HepG2 (cell line): ENCODE results near the gene TLCD3B. TPM values are rescaled to one million over a fixed set of nuclear protein-coding genes. Genes with fewer than 3 reads are reported as not detected.

Source experiments
- ATAC-seq: fragments of 200-7000 bp; cut with Tn5 transposase; 3 replicates; pipeline ENCODE4 v1.9.1; 2020; ENCODE audit warnings: mild to moderate bottlenecking, moderate library complexity
- BruUV-seq: library from RNA; stranded (reverse); fragments of 400-500 nt; replicated peaks from 2 replicates; lab custom pipeline; 2021; lab: Mats Ljungman, UMichigan
- CTCF ChIA-PET: fragments of 300-600 bp; formaldehyde crosslinking; extraction: SDS; loops from one replicate; lab custom pipeline; 2021; ENCODE audit warnings: low total read pairs, inconsistent platforms, low intra/inter-chr PET ratio; lab: Yijun Ruan, JAX
- POLR2A ChIA-PET: fragments of 350-600 bp; sonication (Branson Sonifier 250); formaldehyde crosslinking; loops from one replicate; lab custom pipeline; 2020; ENCODE audit warnings: antibody characterized with exemption, inconsistent platforms; lab: Yijun Ruan, JAX
- DNase-seq: peaks from one replicate; pipeline ENCODE4 v3.0.0-alpha.2; 2015; ENCODE audit warnings: low spot score
- FAIRE-seq: peaks from 3 replicates; lab custom pipeline; 2011; peaks lifted over from hg19 to GRCh38; lab: Jason Lieb, UNC
- H2AFZ ChIP-seq: one replicate; pipeline ENCODE4 v1.6.1; 2011; ENCODE audit warnings: low read length, inconsistent platforms
- H3K27ac ChIP-seq: fragments of 300-600 bp; 3 replicates; pipeline ENCODE4 v1.8.0; 2011; ENCODE audit warnings: mixed run types, mild to moderate bottlenecking, mixed read lengths, low read length, inconsistent platforms; ENCODE audit not compliant: insufficient read depth; ENCODE audit errors: extremely low read length
- H3K27me3 ChIP-seq, 2 experiments: fragments of 200-600 bp in 1 of 2; 2 replicates in 1 of 2; 3 replicates in 1 of 2; pipeline versions ENCODE4 v1.6.0 to v1.8.0; 2011; ENCODE audit warnings: low read length in 2 of 2, mild to moderate bottlenecking in 2 of 2, moderate library complexity in 2 of 2, inconsistent platforms in 1 of 2; ENCODE audit not compliant: insufficient read depth in 2 of 2, control insufficient read depth in 1 of 2
- H3K36me3 ChIP-seq, 2 experiments: fragments of 200-600 bp in 1 of 2; replicated peaks in 1 of 2; 2 replicates in 1 of 2; 3 replicates in 1 of 2; pipeline versions ENCODE4 v1.5.1 to v1.8.0; 2011; ENCODE audit warnings: low read length in 2 of 2, inconsistent platforms in 1 of 2; ENCODE audit not compliant: insufficient read depth in 2 of 2, control insufficient read depth in 1 of 2
- H3K4me1 ChIP-seq: 2 replicates; pipeline ENCODE4 v1.5.1; 2012; ENCODE audit warnings: low read length, inconsistent platforms; ENCODE audit not compliant: insufficient read depth
- H3K4me2 ChIP-seq: 2 replicates; pipeline ENCODE4 v1.6.0; 2011; ENCODE audit warnings: low read depth, low read length, inconsistent platforms
- H3K4me3 ChIP-seq, 3 experiments: fragments of 200-600 bp in 1 of 3; sonication (generic), shearing (Covaris generic) in 1 of 3; replicated peaks in 1 of 3; 2 replicates each; pipeline ENCODE4 v1.5.1; 2011 to 2016; ENCODE audit warnings: low read length in 3 of 3, inconsistent platforms in 2 of 3, low read depth in 2 of 3, mild to moderate bottlenecking in 2 of 3, control low read depth in 1 of 3, mixed read lengths in 1 of 3; ENCODE audit not compliant: insufficient read depth in 1 of 3
- H3K79me2 ChIP-seq: one replicate; pipeline ENCODE4 v1.6.1; 2011; ENCODE audit warnings: low read length, inconsistent platforms; ENCODE audit not compliant: insufficient read depth
- H3K9ac ChIP-seq: 2 replicates; pipeline ENCODE4 v1.6.0; 2011; ENCODE audit warnings: mild to moderate bottlenecking, low read depth, low read length, inconsistent platforms; ENCODE audit not compliant: insufficient read depth
- H3K9me3 ChIP-seq: 2 replicates; pipeline ENCODE4 v1.5.1; 2012; ENCODE audit warnings: mild to moderate bottlenecking, low read length
- H4K20me1 ChIP-seq: 2 replicates; pipeline ENCODE4 v1.6.0; 2011; ENCODE audit warnings: inconsistent platforms, mild to moderate bottlenecking, low read length, moderate library complexity; ENCODE audit not compliant: insufficient read depth
- CEBPB ChIP-seq: IDR thresholded peaks from 2 replicates; pipeline ENCODE4 v1.6.1; 2011; ENCODE audit warnings: low read depth, low read length, improper control_type of control experiment, borderline replicate concordance
- HNRNPK ChIP-seq: fragments of 200-400 bp; formaldehyde crosslinking; IDR thresholded peaks from 2 replicates; pipeline ENCODE4 v1.6.1; 2018; ENCODE audit warnings: low read length, low read depth, moderate library complexity, mild to moderate bottlenecking; ENCODE audit not compliant: poor library complexity, severe bottlenecking
- HNRNPUL1 ChIP-seq: fragments of 200-400 bp; formaldehyde crosslinking; IDR thresholded peaks from 2 replicates; pipeline ENCODE4 v1.6.1; 2017; ENCODE audit warnings: low read depth, mild to moderate bottlenecking, low read length, moderate library complexity
- ONECUT2 ChIP-seq: sonication (generic); formaldehyde crosslinking; IDR thresholded peaks from 2 replicates; pipeline ENCODE4 v1.4.0; 2020; ENCODE audit warnings: missing genetic modification reagents
- PHF5A ChIP-seq: IDR thresholded peaks from one replicate; pipeline ENCODE4 v1.6.1; 2018; ENCODE audit warnings: low read depth, missing genetic modification reagents; ENCODE audit not compliant: unreplicated experiment
- SP140L ChIP-seq: sonication (generic); formaldehyde crosslinking; IDR thresholded peaks from 2 replicates; pipeline ENCODE4 v1.4.0; 2020; ENCODE audit warnings: missing genetic modification reagents, borderline replicate concordance
- TOPORS ChIP-seq: sonication (generic); formaldehyde crosslinking; IDR thresholded peaks from 2 replicates; pipeline ENCODE4 v1.8.0; 2023; ENCODE audit warnings: mild to moderate bottlenecking, missing genetic modification reagents
- ZNF33A ChIP-seq: sonication (generic); formaldehyde crosslinking; IDR thresholded peaks from 2 replicates; pipeline ENCODE4 v1.5.1; 2020; ENCODE audit warnings: missing genetic modification reagents, mild to moderate bottlenecking, moderate library complexity, borderline replicate concordance
- ZNF776 ChIP-seq: sonication (generic); formaldehyde crosslinking; IDR thresholded peaks from 2 replicates; pipeline ENCODE4 v1.4.0; 2020; ENCODE audit warnings: mild to moderate bottlenecking, missing genetic modification reagents
- ZNF878 ChIP-seq: sonication (generic); formaldehyde crosslinking; IDR thresholded peaks from 2 replicates; pipeline ENCODE4 v1.8.1; 2023; ENCODE audit warnings: mild to moderate bottlenecking, missing genetic modification reagents, moderate library complexity
- ZNF891 ChIP-seq: sonication (generic); formaldehyde crosslinking; IDR thresholded peaks from 2 replicates; pipeline ENCODE4 v1.5.0; 2020; ENCODE audit warnings: mild to moderate bottlenecking, missing genetic modification reagents
- WGBS: methylation state at CpG from one replicate; pipeline ENCODE4 v1.1.6; 2017; ENCODE audit warnings: low lambda C conversion rate; 5-methylcytosine and 5-hydroxymethylcytosine counted together
- in situ Hi-C: cut with HindIII; loops from 2 replicates; pipeline ENCODE4 v1.10.0; 2017; ENCODE audit warnings: low pct_unique_long_range_greater_than_20kb; ENCODE audit not compliant: extremely low pct_ligation_motif_present
- intact Hi-C: fragments of 100-400 bp; cut with micrococcal nuclease; formaldehyde crosslinking; loops from one replicate; pipeline ENCODE4 v1.10.0; 2022; ENCODE audit not compliant: unreplicated experiment
- polyA plus RNA-seq, 8 experiments: library from polyadenylated mRNA; depleted of rRNA in 3 of 8; stranded (reverse) in 7 of 8; unstranded in 1 of 8; fragments of >200 nt; fragmentation: Illumina TruSeq in 4 of 8; extraction: Trizol in 4 of 8; gene quantifications; 2 replicates each; pipeline versions ENCODE4 v1.2.1 to v1.2.3, GENCODE V29; 2011 to 2016; ENCODE audit warnings: low read depth in 4 of 8, missing spikeins in 1 of 8, mixed read lengths in 1 of 8; ENCODE audit not compliant: insufficient read depth in 1 of 8
- total RNA-seq, 5 experiments: library from RNA; depleted of rRNA; stranded (reverse); fragments of >200 nt; fragmentation: Illumina TruSeq; extraction: Trizol; gene quantifications; 2 replicates each; pipeline ENCODE4 v1.2.3, GENCODE V29; 2016; ENCODE audit warnings: low read depth in 1 of 5
- TF ChIP-seq, protein P1 (sequence below): IDR thresholded peaks from 2 replicates; pipeline ENCODE4 v1.6.1; 2016; ENCODE audit warnings: low read depth
- TF ChIP-seq, protein P2 (sequence below): sonication (generic); formaldehyde crosslinking; IDR thresholded peaks from 2 replicates; pipeline ENCODE4 v1.4.0; 2020; ENCODE audit warnings: missing genetic modification reagents
- TF ChIP-seq, protein P3 (sequence below): sonication (generic); formaldehyde crosslinking; IDR thresholded peaks from 2 replicates; pipeline ENCODE4 v1.4.0; 2020; ENCODE audit warnings: missing genetic modification reagents

Gene TLCD3B
- total and polyA plus RNA-seq, 2 of the 13 experiments (the other 11 are each of a cell fraction or from before 2014, with no cell fraction given): not detected

DNA sequence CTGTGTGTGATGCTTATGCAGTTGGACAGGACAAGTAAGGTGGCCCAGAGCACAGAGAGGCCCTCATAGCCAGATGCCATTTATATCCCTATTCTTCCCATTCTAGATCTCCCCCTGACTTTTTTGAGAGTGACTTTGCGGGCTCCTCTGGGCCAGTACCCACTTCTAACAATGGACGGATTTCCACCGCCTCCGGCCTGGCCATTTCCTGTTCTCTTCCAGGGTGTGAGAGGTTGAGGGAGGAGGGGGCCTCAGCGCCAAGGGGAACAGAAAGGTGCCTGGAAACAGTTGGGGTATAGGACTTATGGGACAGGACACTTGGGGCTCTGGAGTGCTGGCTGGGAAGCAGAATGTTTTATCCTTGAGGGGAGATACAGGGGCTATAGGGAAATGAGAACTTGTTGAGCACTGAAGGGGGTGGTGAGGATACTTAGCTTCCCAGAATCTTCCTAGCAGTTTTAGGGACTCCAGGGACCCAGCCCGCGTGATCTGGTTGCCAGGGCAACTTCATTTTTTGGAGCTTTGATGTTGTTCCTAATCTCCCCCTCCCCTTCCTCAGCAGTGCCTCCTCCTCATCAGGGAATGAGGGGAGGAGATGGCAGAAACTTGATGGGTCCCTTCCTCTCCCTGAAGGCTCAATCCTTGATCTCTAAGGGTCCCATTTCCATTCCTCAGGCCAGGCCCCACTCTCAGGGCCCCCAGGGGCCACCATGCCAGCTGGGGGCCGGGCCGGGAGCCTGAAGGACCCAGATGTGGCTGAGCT, 53.8 kb downstream of the TLCD3B start:
- 98% methylated on average over 7 of the region's 9 CpGs for WGBS
- peaks cover 23% of the 10 kb centered on the region for H4K20me1 ChIP-seq
- peaks cover 38% of the 10 kb centered on the region for H3K79me2 ChIP-seq

More for the DNA sequence above, 53.8 kb downstream of the TLCD3B start:
- no peaks in the 10 kb centered on the region for H3K9me3 ChIP-seq
- ATAC-seq (no peak), FAIRE-seq (no peak), DNase-seq (no peak)
- no TSS peak for BruUV-seq
- no peak overlapping the region for H3K4me3 ChIP-seq
- CTCF ChIA-PET: no interaction called here
- TF ChIP-seq, protein P1, sequence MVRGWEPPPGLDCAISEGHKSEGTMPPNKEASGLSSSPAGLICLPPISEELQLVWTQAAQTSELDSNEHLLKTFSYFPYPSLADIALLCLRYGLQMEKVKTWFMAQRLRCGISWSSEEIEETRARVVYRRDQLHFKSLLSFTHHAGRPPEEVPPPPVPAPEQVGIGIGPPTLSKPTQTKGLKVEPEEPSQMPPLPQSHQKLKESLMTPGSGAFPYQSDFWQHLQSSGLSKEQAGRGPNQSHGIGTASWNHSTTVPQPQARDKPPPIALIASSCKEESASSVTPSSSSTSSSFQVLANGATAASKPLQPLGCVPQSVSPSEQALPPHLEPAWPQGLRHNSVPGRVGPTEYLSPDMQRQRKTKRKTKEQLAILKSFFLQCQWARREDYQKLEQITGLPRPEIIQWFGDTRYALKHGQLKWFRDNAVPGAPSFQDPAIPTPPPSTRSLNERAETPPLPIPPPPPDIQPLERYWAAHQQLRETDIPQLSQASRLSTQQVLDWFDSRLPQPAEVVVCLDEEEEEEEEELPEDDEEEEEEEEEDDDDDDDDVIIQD: no peak
- TF ChIP-seq SP140L (no peak), ZNF878 (CRISPR knock-in tag) (no peak), ZNF776 (CRISPR knock-in tag) (no peak), ZNF891 (no peak), HNRNPUL1 (no peak), PHF5A (CRISPR knock-in tag) (no peak), ZNF33A (CRISPR knock-in tag) (no peak), TOPORS (CRISPR knock-in tag) (no peak), CEBPB (no peak), HNRNPK (no peak), ONECUT2 (no peak)
- TF ChIP-seq, protein P2, sequence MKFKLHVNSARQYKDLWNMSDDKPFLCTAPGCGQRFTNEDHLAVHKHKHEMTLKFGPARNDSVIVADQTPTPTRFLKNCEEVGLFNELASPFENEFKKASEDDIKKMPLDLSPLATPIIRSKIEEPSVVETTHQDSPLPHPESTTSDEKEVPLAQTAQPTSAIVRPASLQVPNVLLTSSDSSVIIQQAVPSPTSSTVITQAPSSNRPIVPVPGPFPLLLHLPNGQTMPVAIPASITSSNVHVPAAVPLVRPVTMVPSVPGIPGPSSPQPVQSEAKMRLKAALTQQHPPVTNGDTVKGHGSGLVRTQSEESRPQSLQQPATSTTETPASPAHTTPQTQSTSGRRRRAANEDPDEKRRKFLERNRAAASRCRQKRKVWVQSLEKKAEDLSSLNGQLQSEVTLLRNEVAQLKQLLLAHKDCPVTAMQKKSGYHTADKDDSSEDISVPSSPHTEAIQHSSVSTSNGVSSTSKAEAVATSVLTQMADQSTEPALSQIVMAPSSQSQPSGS: no peak
- TF ChIP-seq, protein P3, sequence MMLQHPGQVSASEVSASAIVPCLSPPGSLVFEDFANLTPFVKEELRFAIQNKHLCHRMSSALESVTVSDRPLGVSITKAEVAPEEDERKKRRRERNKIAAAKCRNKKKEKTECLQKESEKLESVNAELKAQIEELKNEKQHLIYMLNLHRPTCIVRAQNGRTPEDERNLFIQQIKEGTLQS (CRISPR knock-in tag): no peak
- intact Hi-C loops: no loop called here
- no peak overlapping the region for H3K9ac ChIP-seq
- peak overlapping the region; percentile 93; the same call in 1 of the 2 replicates for H3K4me2 ChIP-seq
- H3K27ac ChIP-seq: no peak overlapping the region
- no peaks in the 10 kb centered on the region; a peak in 1 of 5 replicates for H3K27me3 ChIP-seq
- H3K36me3 ChIP-seq: peaks cover 35 to 56% of the 10 kb centered on the region in 2 experiments
- POLR2A ChIA-PET: interaction anchor here (1.1 kb wide), 1 partner anchor 52 kb away, joined by 3 read pairs; the partner anchor contains the start of gene KCTD13
- H2AFZ ChIP-seq: no peak overlapping the region
- H3K4me1 ChIP-seq: peaks cover 30% of the 10 kb centered on the region
- in situ Hi-C loops: no loop called here
